Heart right ventricle (tissue), 16 donors: ENCODE data around the gene NKX2-2. TPM values are rescaled to one million over a fixed set of nuclear protein-coding genes. Genes with fewer than 3 reads are reported as not detected.

Source experiments
- ATAC-seq, 8 donors: fragments of 200-7000 bp; cut with Tn5 transposase; one replicate each; pipeline ENCODE4 v1.9.1; 2020; ENCODE audit warnings: mild to moderate bottlenecking in 8 of 8, moderate library complexity in 8 of 8, moderate number of reproducible peaks in 1 of 8
- DNase-seq, 2 donors: peaks; one replicate each; pipeline ENCODE4 v3.0.0-alpha.2; 2020
- H3K27ac ChIP-seq, 10 donors: fragments of 200-600 bp; sonication (generic) in 2 of 10; one replicate each; pipeline versions ENCODE4 v1.5.0 to v1.8.0; 2020 to 2022; ENCODE audit warnings: mild to moderate bottlenecking in 3 of 10
- H3K27me3 ChIP-seq, 7 donors: fragments of 200-600 bp; one replicate each; pipeline ENCODE4 v1.8.0; 2021 to 2022; ENCODE audit warnings: mild to moderate bottlenecking in 2 of 7
- H3K36me3 ChIP-seq, 9 donors: fragments of 200-600 bp; sonication (generic) in 1 of 9; one replicate each; pipeline versions ENCODE4 v1.5.0 to v1.8.0; 2020 to 2022; ENCODE audit warnings: mild to moderate bottlenecking in 2 of 9
- H3K4me1 ChIP-seq, 9 donors: fragments of 200-600 bp; sonication (generic) in 1 of 9; one replicate each; pipeline versions ENCODE4 v1.5.0 to v1.8.0; 2020 to 2022; ENCODE audit warnings: mild to moderate bottlenecking in 4 of 9
- H3K4me3 ChIP-seq, 10 donors: fragments of 200-600 bp; sonication (generic) in 2 of 10; one replicate each; pipeline versions ENCODE4 v1.5.0 to v1.8.0; 2020 to 2022; ENCODE audit warnings: mild to moderate bottlenecking in 7 of 10, moderate library complexity in 2 of 10
- H3K9me3 ChIP-seq, 11 donors: fragments of 200-600 bp in 10 of 11; sonication (generic) in 2 of 11; one replicate each; pipeline versions ENCODE4 v1.5.0 to v1.8.0; 2013 to 2022; ENCODE audit warnings: mild to moderate bottlenecking in 2 of 11, control low read depth in 1 of 11, moderate library complexity in 1 of 11
- CTCF ChIP-seq, 9 donors: fragments of 200-600 bp; sonication (generic) in 2 of 9; IDR thresholded peaks; one replicate each; pipeline versions ENCODE4 v1.5.0 to v1.8.0; 2021 to 2022; ENCODE audit warnings: antibody characterized with exemption in 9 of 9, mild to moderate bottlenecking in 5 of 9, moderate library complexity in 1 of 9
- WGBS, 2 donors: extraction: QIAGEN DNeasy Blood & Tissue Kit; methylation state at CpG; one replicate each; pipeline ENCODE4 v1.1.7; 2013; ENCODE audit warnings: inconsistent platforms in 1 of 2; 5-methylcytosine and 5-hydroxymethylcytosine counted together
- intact Hi-C, 10 donors: fragments of 100-400 bp; cut with DNase I; formaldehyde crosslinking; loops; one replicate each; pipeline versions ENCODE4 v1.11.1 to v1.14.2; 2022
- polyA plus RNA-seq, 2 donors: library from polyadenylated mRNA; stranded (reverse); fragments of 200-250 nt; gene quantifications; one replicate each; pipeline ENCODE4 v1.2.3, GENCODE V29; 2013
- total RNA-seq, 10 donors: library from RNA; stranded (reverse); fragmentation: NEBNext Ultra II Directional in 3 of 10; extraction: Animal tissue kit (Norgen Biotek cat#: 25700) in 3 of 10; gene quantifications; one replicate each; pipeline versions ENCODE4 v1.2.1 to v1.2.4, GENCODE V29; 2021 to 2023
- donor health status: Arrhythmogenic right ventricular cardiomyopathy.
- donor health status: ischemic (EF 13 %, LVEDD 7.1; RV severe dilation, severe dysfunction).
- donor health status: healthy with polysubstance abuse.
- donor health status: DM: no; HTN: yes; CAD: no.
- donor health status: DM: no; HTN: no; CAD: no.
- donor health status: ischemic (EF 25% LVEDD 6.9; RV normal size, moderate dysfunction).
- donor health status: ischemic (EF 25% LVEDD 5.7; RV mildly dilated, moderate dysfunction).
- donor health status: healthy.
- donor health status: DM: yes; HTN: yes; CAD: no.
- donor health status: Ischemic cardiomyopathy.
- donor health status: ischemic (EF 35%, LVEDD 5.7; RV mildly dilated, moderate dysfunction).
- donor health status: nonischemic (EF 11% LVEDD 7.7; RV severe dilation, severe dysfunction).
- donor health status: DM: yes; HTN: yes; CAD: no.
- donor health status: PGD.
- donor health status: ischemic (EF 29% LVEDD 5.4; RV normal size, mild dysfunction).
- donor health status: nonischemic (EF 23%, LVEDD 6.1; RV moderate dilation, normal function).

NKX2-2 gene
- total and polyA plus RNA-seq, 12 donors = not detected

GRCh38 chr20:21556398-21556797 is 42.5 kb upstream of the NKX2-2 start:
- Histone ChIP-seq H3K27me3 (peaks cover 0 to 68% (median 46%) of the 10 kb centered on the region in 7 donors), H3K9me3 (no peaks in the 10 kb centered on the region), H3K4me1 (no peaks in the 10 kb centered on the region), H3K27ac (no peak overlapping the region), H3K36me3 (no peaks in the 10 kb centered on the region), H3K4me3 (no peak overlapping the region)
- DNase-seq (no peak), ATAC-seq (no peak)
- WGBS, 2 donors = 79 to 80% methylated on average over 2 of the region's 2 CpGs
- intact Hi-C loops = no loop called here
- no peak for TF ChIP-seq CTCF (IDR thresholded peaks at IDR 0.05)

- intact Hi-C loops = no loop called here
- Histone ChIP-seq H3K27me3 (peaks cover 0 to 61% (median 45%) of the 10 kb centered on the region in 7 donors), H3K27ac (no peak overlapping the region), H3K36me3 (no peaks in the 10 kb centered on the region), H3K4me1 (no peaks in the 10 kb centered on the region), H3K4me3 (no peak overlapping the region), H3K9me3 (no peaks in the 10 kb centered on the region)
- DNase-seq (no peak), ATAC-seq (no peak)
- 57 to 58% methylated on average over 5 of the region's 5 CpGs for WGBS, 2 donors
- TF ChIP-seq CTCF (IDR thresholded peaks at IDR 0.05) = no peak
Observed at GRCh38 chr20:21555470-21556120, 41.7 kb upstream of the NKX2-2 start.

GRCh38 chr20:21554985-21555384 is 41.1 kb upstream of the NKX2-2 start:
- H3K36me3 ChIP-seq = no peaks in the 10 kb centered on the region
- no peaks in the 10 kb centered on the region for H3K9me3 ChIP-seq
- no peak for ATAC-seq
- no peak overlapping the region for H3K27ac ChIP-seq
- intact Hi-C loops = no loop called here
- no peak overlapping the region for H3K4me3 ChIP-seq
- peaks cover 0 to 58% (median 39%) of the 10 kb centered on the region in 7 donors for H3K27me3 ChIP-seq
- 62 to 65% methylated on average over 7 of the region's 7 CpGs for WGBS, 2 donors
- H3K4me1 ChIP-seq = no peaks in the 10 kb centered on the region
- DNase-seq = no peak
- TF ChIP-seq CTCF (IDR thresholded peaks at IDR 0.05) = no peak

GRCh38 chr20:21554376-21554890 is 40.6 kb upstream of the NKX2-2 start:
- no peak for ATAC-seq
- intact Hi-C loops = no loop called here
- H3K9me3 ChIP-seq = no peaks in the 10 kb centered on the region
- no peak for DNase-seq
- peaks cover 0 to 56% (median 35%) of the 10 kb centered on the region in 7 donors for H3K27me3 ChIP-seq
- 77% methylated on average over 10 of the region's 10 CpGs for WGBS, 2 donors
- H3K27ac ChIP-seq = no peak overlapping the region
- no peaks in the 10 kb centered on the region for H3K36me3 ChIP-seq
- TF ChIP-seq CTCF (IDR thresholded peaks at IDR 0.05) = no peak
- H3K4me3 ChIP-seq = no peak overlapping the region
- no peaks in the 10 kb centered on the region for H3K4me1 ChIP-seq
